Peyer's patch (tissue), 4 donors: ENCODE results near the gene TSPEAR.

Experiments
- CTCF ChIP-seq, 6 experiments: fragments of 450-650 bp in 4 of 6; fragments of 200-600 bp in 2 of 6; sonication (generic) in 1 of 6; IDR thresholded peaks; one replicate each; pipeline ENCODE4 v1.5.1; 2017 to 2019; ENCODE audit warnings: antibody characterized with exemption in 6 of 6, mild to moderate bottlenecking in 3 of 6, moderate library complexity in 1 of 6
- POLR2A ChIP-seq, 2 donors: fragments of 450-650 bp; IDR thresholded peaks; one replicate each; pipeline ENCODE4 v1.5.1; 2017; ENCODE audit warnings: antibody characterized with exemption in 2 of 2, mild to moderate bottlenecking in 2 of 2, moderate library complexity in 2 of 2

- TF ChIP-seq CTCF (IDR thresholded peaks at IDR 0.05) (no peak), POLR2A (IDR thresholded peaks at IDR 0.05) (no peak)
Observed at GRCh38 chr21:44527983-44528633, 183.3 kb downstream of the TSPEAR start.
